ENCODE data around the gene TYW5.

Gene TYW5

GRCh38 chr2:199955339-199956061 is at the start of gene TYW5, which contains the start of gene MAIP1:
Gene TYW5 (minus strand): TSS chr2:199955491. CDS start chr2:199955470, 21 bp downstream.
Gene MAIP1 (plus strand): TSS chr2:199955582. CDS start chr2:199955799, 217 bp downstream.
- ChIA-PET POLR2A (interaction anchor here (1.0 to 1.1 kb wide), 3 partner anchors 11 to 793 kb away, joined by 3 read pairs; partner anchors contain the start of gene C2orf69), CTCF (no interaction called here)
- TF ChIP-seq L3MBTL2 (conservative IDR thresholded peaks at IDR 0.05) (peak; percentile 53), ELF4 (IDR thresholded peaks at IDR 0.05) (peak; percentile 75), ARNT (IDR thresholded peaks at IDR 0.05) (no peak), SP1 (IDR thresholded peaks at IDR 0.05) (no peak), HDGF (IDR thresholded peaks at IDR 0.05; ENCODE audit: borderline replicate concordance) (no peak), LEF1 (IDR thresholded peaks at IDR 0.05; ENCODE audit: borderline replicate concordance) (no peak), BHLHE40 (IDR thresholded peaks at IDR 0.05; ENCODE audit: borderline replicate concordance) (no peak), FOXA1 (IDR thresholded peaks at IDR 0.05) (no peak), PKNOX1 (IDR thresholded peaks at IDR 0.05) (no peak), CTBP1 (IDR thresholded peaks at IDR 0.05; ENCODE audit: borderline replicate concordance) (peak; percentile 86), FOXK2 (IDR thresholded peaks at IDR 0.05) (no peak), ZNF384 (IDR thresholded peaks at IDR 0.05) (no peak), TARDBP (IDR thresholded peaks at IDR 0.05) (no peak), SUZ12 (IDR thresholded peaks at IDR 0.05) (no peak), FOXM1 (IDR thresholded peaks at IDR 0.05; ENCODE audit: borderline replicate concordance) (peak; percentile 55; the same call in 1 of the 2 replicates), NFRKB (IDR thresholded peaks at IDR 0.05) (peak; percentile 97)
- peak; percentile 81 for DNase-seq (ENCODE audit: extremely low spot score)

GRCh38 chr2:200003444-200003843 is 48.2 kb upstream of the TYW5 start:
- ChIA-PET POLR2A (no interaction called here), CTCF (no interaction called here)
- no peak for DNase-seq (ENCODE audit: extremely low spot score)
- TF ChIP-seq SP1 (IDR thresholded peaks at IDR 0.05) (no peak), TARDBP (IDR thresholded peaks at IDR 0.05) (no peak), L3MBTL2 (conservative IDR thresholded peaks at IDR 0.05) (no peak), HDGF (IDR thresholded peaks at IDR 0.05; ENCODE audit: borderline replicate concordance) (no peak), PKNOX1 (IDR thresholded peaks at IDR 0.05) (no peak), ELF4 (IDR thresholded peaks at IDR 0.05) (no peak), FOXK2 (IDR thresholded peaks at IDR 0.05) (no peak), CTBP1 (IDR thresholded peaks at IDR 0.05; ENCODE audit: borderline replicate concordance) (no peak), FOXA1 (IDR thresholded peaks at IDR 0.05) (no peak), NFRKB (IDR thresholded peaks at IDR 0.05) (no peak), BHLHE40 (IDR thresholded peaks at IDR 0.05; ENCODE audit: borderline replicate concordance) (no peak), ZNF384 (IDR thresholded peaks at IDR 0.05) (no peak), SUZ12 (IDR thresholded peaks at IDR 0.05) (no peak), FOXM1 (IDR thresholded peaks at IDR 0.05; ENCODE audit: borderline replicate concordance) (no peak), LEF1 (IDR thresholded peaks at IDR 0.05; ENCODE audit: borderline replicate concordance) (no peak), ARNT (IDR thresholded peaks at IDR 0.05) (no peak)

GRCh38 chr2:200000444-200001163 is 45.3 kb upstream of the TYW5 start:
- CTCF ChIA-PET, result no interaction called here
- DNase-seq (ENCODE audit: extremely low spot score), result no peak
- no peak for TF ChIP-seq FOXK2 (IDR thresholded peaks at IDR 0.05)
- no peak for TF ChIP-seq ELF4 (IDR thresholded peaks at IDR 0.05)
- TF ChIP-seq SP1 (IDR thresholded peaks at IDR 0.05), result no peak
- TF ChIP-seq ZNF384 (IDR thresholded peaks at IDR 0.05), result no peak
- TF ChIP-seq SUZ12 (IDR thresholded peaks at IDR 0.05), result no peak
- TF ChIP-seq HDGF (IDR thresholded peaks at IDR 0.05; ENCODE audit: borderline replicate concordance), result no peak
- no peak for TF ChIP-seq TARDBP (IDR thresholded peaks at IDR 0.05)
- POLR2A ChIA-PET, result no interaction called here

- DNase-seq (ENCODE audit: extremely low spot score), result no peak
- POLR2A ChIA-PET, result no interaction called here
- TF ChIP-seq PKNOX1 (IDR thresholded peaks at IDR 0.05) (no peak), LEF1 (IDR thresholded peaks at IDR 0.05; ENCODE audit: borderline replicate concordance) (no peak), FOXM1 (IDR thresholded peaks at IDR 0.05; ENCODE audit: borderline replicate concordance) (no peak), ELF4 (IDR thresholded peaks at IDR 0.05) (no peak), FOXA1 (IDR thresholded peaks at IDR 0.05) (no peak), HDGF (IDR thresholded peaks at IDR 0.05; ENCODE audit: borderline replicate concordance) (no peak), NFRKB (IDR thresholded peaks at IDR 0.05) (no peak), ARNT (IDR thresholded peaks at IDR 0.05) (no peak), SUZ12 (IDR thresholded peaks at IDR 0.05) (no peak), CTBP1 (IDR thresholded peaks at IDR 0.05; ENCODE audit: borderline replicate concordance) (no peak), TARDBP (IDR thresholded peaks at IDR 0.05) (no peak), BHLHE40 (IDR thresholded peaks at IDR 0.05; ENCODE audit: borderline replicate concordance) (no peak), ZNF384 (IDR thresholded peaks at IDR 0.05) (no peak)
- CTCF ChIA-PET, result no interaction called here
Measured at GRCh38 chr2:199999166-199999565, 43.9 kb upstream of the TYW5 start.

- POLR2A ChIA-PET, result no interaction called here
- CTCF ChIA-PET, result no interaction called here
- TF ChIP-seq SUZ12 (IDR thresholded peaks at IDR 0.05) (no peak), NFRKB (IDR thresholded peaks at IDR 0.05) (no peak), FOXK2 (IDR thresholded peaks at IDR 0.05) (no peak), BHLHE40 (IDR thresholded peaks at IDR 0.05; ENCODE audit: borderline replicate concordance) (no peak), LEF1 (IDR thresholded peaks at IDR 0.05; ENCODE audit: borderline replicate concordance) (no peak), FOXM1 (IDR thresholded peaks at IDR 0.05; ENCODE audit: borderline replicate concordance) (no peak), HDGF (IDR thresholded peaks at IDR 0.05; ENCODE audit: borderline replicate concordance) (no peak), L3MBTL2 (conservative IDR thresholded peaks at IDR 0.05) (no peak), ZNF384 (IDR thresholded peaks at IDR 0.05) (no peak), FOXA1 (IDR thresholded peaks at IDR 0.05) (no peak), SP1 (IDR thresholded peaks at IDR 0.05) (no peak), TARDBP (IDR thresholded peaks at IDR 0.05) (no peak), CTBP1 (IDR thresholded peaks at IDR 0.05; ENCODE audit: borderline replicate concordance) (no peak), PKNOX1 (IDR thresholded peaks at IDR 0.05) (no peak), ARNT (IDR thresholded peaks at IDR 0.05) (no peak), ELF4 (IDR thresholded peaks at IDR 0.05) (no peak)
- no peak for DNase-seq (ENCODE audit: extremely low spot score)
Measured at GRCh38 chr2:199997296-199997695, 42.0 kb upstream of the TYW5 start.

Data from HEK293T (cell line).